DMS153 treated with DMSO at 0.1 percent for 48 hours (cell line): Measurements from ENCODE around the gene SVIL.
"Not testable (repeated sequence)": the region's sequence is repeated elsewhere in the genome, so short reads cannot be mapped to it uniquely, and the experiment has no call there.

Experiments used
- DNase-seq: peaks from one replicate; lab custom pipeline; 2025; ENCODE audit not compliant: unreplicated experiment; lab: John Stamatoyannopoulos, UW

The SVIL gene

GRCh38 chr10:29522918-29523317 is 111.9 kb downstream of the SVIL start:
- DNase-seq: no peak

DNA sequence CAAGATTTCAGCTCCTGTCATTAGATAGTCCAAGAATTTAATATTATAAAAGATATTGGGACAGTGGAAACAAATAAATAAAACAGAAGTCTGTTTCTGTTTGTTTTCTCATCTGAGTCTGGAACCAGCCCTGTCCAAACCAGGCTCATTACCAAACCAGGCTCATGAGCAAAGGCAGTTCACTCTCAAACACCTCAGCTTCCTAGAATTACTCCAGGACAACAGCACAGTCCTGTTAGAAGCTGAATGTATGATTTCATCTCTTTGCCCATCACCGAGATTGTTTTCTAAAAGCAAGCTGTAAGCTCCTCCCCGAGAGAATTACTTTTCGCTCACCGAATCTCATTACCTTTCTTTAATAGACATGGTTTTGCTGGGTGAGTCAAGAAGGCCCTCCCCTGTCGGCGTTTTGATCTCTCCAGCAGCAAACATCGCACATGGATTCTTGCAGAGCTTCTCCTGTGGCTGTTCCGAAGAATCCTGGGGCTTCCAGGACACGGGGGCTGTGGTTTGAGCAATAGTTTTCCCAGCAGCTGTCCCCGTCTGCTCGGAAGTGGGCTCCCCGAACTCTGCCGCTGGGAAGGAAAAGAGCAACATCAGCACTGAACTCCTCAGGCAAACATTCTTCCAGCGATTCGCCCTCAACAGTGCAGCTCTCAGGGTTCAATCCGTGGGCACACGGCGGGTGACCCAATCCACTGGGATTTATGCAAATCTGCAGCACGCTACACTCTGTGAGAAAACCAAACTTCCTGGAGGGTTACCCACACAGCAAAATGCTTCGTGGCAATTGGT is 112.5 kb downstream of the SVIL start:
- DNase-seq: no peak

GRCh38 chr10:29519659-29520058 is 115.1 kb downstream of the SVIL start:
- no peak for DNase-seq

- no peak for DNase-seq
These were observed 117.3 kb downstream of the SVIL start for GRCh38 chr10:29517352-29517923.

GRCh38 chr10:29516309-29516932 is 118.3 kb downstream of the SVIL start:
- not testable (repeated sequence) for DNase-seq

DNA sequence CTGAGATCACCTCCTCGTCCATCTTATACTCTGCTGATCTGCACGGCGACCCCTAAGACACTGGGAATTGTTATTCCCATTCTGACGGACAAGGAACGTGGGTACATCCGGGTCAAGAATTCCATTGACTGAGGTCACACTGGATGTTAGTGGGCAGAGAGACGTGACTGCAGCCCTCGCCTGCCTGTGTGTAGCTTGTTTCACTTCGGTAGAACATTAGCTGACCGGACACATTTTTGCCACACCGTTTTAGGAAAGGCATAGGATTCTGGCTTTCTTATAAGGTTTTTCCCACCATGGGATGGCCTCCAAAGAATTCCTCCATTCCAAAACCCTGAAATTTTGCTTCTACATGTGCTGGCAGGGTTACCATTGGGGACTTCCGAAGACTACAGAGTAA is 118.9 kb downstream of the SVIL start:
- not testable (repeated sequence) for DNase-seq

GRCh38 chr10:29515104-29515503 is 119.7 kb downstream of the SVIL start:
- DNase-seq: not testable (repeated sequence)

DNA sequence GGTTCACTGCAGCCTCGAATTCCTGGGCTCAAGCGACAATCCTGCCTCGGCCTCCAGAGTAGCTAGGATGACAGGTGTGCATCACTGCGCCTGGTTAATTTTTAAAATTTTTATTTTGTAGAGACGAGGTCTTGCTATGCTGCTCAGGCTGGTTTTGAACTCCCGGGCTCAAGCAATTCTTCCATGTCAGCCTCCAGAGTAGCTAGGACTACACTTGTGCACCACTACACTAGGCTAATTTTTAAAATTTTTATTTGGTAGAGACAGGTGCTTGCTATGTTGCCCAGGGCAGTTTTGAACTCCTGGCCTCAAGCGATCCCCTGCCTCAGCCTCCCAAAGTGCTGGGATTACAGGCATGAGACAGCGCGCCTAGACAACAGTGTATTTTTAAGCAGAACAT is 120.5 kb downstream of the SVIL start:
- DNase-seq: no peak

DNA sequence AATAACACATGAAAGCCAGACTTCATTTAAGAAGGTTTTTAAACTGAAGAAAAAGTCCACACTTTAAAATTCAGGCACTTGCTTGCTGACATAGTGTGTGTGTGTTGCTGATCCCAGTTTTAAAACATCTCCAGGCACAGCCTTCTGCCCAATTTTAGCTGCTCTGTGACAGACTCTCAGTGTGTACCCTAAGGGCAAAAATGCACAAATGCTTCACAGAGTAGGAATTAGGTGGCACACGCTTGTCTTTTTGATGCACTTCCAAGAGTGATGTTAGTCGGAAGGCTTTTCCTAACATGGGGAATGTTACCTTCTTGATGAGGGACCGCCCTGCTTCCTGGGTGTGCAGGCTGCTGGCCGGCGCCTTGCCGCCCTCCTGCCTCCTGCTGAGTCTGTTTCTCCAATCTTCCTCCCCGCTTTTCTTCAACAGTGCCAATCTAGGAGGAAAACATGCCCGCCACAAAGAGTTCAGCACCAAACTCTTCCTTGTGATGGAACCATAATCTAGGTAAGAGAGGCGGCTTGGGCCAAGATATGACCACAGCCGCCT is 122.3 kb downstream of the SVIL start:
- no peak for DNase-seq

- not testable (repeated sequence) for DNase-seq
These were observed 123.0 kb downstream of the SVIL start for GRCh38 chr10:29511806-29512205.

- DNase-seq: not testable (repeated sequence)
These were observed 124.2 kb downstream of the SVIL start for GRCh38 chr10:29510483-29511157.

- DNase-seq: no peak
These were observed 126.1 kb downstream of the SVIL start for GRCh38 chr10:29508554-29509244.

DNA sequence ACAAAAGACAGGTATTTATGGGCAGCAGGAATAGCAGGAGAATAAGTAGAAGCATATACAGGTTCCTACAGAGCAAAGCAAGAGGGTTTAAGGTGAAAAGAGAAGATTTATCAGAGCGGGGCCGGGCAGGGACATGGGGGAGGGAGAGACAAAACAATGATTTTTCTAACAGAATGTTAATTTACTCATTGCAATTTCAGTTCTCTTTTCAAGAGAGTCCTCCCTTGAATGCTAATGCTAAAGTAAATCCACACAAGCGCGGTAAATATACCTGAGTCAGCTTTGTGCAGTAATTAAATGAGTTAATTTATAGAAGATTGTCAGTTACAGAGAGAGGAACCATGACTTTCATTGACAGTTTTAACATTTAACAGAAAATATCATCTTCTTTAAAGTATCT is 127.0 kb downstream of the SVIL start:
- DNase-seq: not testable (repeated sequence)

GRCh38 chr10:29506324-29506921 is 128.3 kb downstream of the SVIL start:
- DNase-seq: not testable (repeated sequence)

DNA sequence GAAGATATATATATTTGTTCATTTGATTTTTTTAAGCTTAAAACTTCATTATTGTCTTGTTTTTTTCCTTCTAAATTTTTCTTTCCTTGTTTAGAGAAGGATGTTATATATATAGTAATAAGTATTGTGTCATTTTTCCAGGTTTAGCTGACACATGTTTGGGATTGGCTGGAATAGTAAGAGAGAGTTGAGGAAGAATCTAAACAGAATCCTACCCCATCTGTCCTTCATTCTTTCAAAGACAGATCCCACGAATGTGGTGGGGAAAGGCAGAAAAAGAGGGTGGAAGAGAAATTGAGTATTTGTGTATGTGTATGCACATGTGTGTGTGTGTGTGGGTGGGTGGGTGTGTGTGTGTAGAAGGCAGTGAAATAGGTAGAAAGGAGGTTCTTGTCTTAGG is 132.4 kb downstream of the SVIL start:
- no peak for DNase-seq

DNA sequence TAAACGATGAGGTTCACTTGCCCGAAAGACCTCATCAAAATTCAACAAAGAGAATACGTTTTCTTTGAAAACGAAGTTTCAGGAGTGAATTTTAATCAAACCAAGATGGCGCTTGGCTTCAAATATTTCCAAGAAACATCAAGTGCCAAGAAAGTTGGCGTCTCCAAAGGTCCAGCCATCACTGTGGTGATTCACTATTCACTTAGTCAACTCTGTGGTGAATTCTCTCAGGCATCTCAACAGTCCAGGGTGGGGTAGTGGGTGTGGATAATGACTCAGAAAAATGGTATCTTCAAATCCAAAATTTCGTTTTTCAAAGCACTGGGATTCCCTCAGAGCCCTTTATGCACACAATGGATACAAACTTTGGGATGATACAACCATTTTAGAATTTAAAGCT is 133.1 kb downstream of the SVIL start:
- no peak for DNase-seq

DNA sequence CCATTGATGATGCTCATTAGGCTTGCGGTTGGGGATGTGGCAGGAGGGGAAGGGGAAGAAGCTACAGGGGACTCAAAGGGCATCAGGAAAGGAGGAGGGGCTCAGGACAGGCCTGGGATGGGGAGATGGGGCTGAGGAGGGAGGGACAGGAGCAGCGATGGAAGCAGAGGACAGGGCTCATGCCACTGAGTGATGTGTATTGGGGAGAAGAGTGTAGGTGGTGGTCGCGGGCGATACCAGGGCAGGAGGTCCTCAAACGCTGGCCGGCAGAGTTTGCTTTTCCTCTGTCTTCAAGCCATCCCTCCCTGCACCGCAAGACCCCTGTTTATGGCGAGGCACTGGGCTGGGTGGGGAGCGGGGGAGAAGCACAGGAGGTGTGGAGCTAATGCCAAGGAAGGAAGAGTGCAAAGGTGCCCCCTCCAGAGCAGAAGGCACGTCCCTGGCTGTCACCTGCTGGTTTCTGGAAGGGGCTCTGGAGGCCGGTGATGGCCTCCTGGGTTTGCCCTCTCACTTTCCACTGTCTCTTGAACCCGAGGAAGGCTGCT is 134.7 kb downstream of the SVIL start:
- DNase-seq: no peak

- peak; percentile 9 for DNase-seq
These were observed 138.2 kb downstream of the SVIL start for GRCh38 chr10:29496341-29497162.

DNA sequence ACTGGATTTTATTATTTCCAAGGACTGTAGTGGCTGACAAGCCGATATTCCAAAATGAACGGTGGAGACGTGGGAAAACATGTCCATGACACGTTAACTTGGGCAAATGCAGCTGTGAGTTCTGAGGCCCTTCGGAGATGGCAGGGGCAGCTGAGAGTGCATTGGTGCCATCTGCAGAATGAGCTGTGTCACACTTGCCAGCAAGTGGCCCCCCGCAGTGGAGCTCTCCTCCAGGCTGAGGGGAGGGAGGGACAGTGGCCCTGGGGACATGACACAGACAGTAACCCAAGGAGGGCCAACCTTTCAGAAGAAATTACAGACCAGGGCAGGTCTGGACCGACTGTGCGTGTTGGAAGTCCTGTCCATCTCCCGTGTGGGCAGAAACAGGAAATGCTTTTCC is 139.4 kb downstream of the SVIL start:
- DNase-seq: no peak
